Neuronal stem cell (in vitro differentiated cells): ENCODE measurements around the gene SCFD2.

Source experiments
- DNase-seq: peaks from one replicate; pipeline ENCODE4 v3.0.0-alpha.2; 2013; ENCODE audit warnings: low spot score
- H2AFZ ChIP-seq: one replicate; pipeline ENCODE4 v1.6.1; 2013; ENCODE audit warnings: mild to moderate bottlenecking, low read length, inconsistent platforms
- H2AK5ac ChIP-seq: 2 replicates; pipeline ENCODE4 v1.6.1; 2013; ENCODE audit warnings: low read depth, mild to moderate bottlenecking, inconsistent platforms, low read length, moderate library complexity, mixed read lengths
- H2BK120ac ChIP-seq: 2 replicates; pipeline ENCODE4 v1.6.1; 2013; ENCODE audit warnings: low read depth, mild to moderate bottlenecking, inconsistent platforms, low read length, moderate library complexity, mixed read lengths
- H2BK12ac ChIP-seq: one replicate; pipeline ENCODE4 v1.6.1; 2013; ENCODE audit warnings: low read length, inconsistent platforms
- H2BK15ac ChIP-seq: 2 replicates; pipeline ENCODE4 v1.6.1; 2013; ENCODE audit warnings: mild to moderate bottlenecking, low read length, inconsistent platforms, mixed read lengths
- H2BK5ac ChIP-seq: one replicate; pipeline ENCODE4 v1.6.1; 2013; ENCODE audit warnings: inconsistent platforms, mild to moderate bottlenecking, low read length, moderate library complexity
- H3K14ac ChIP-seq: one replicate; pipeline ENCODE4 v1.6.1; 2013; ENCODE audit warnings: low read length, inconsistent platforms
- H3K18ac ChIP-seq: 2 replicates; pipeline ENCODE4 v1.6.1; 2013; ENCODE audit warnings: low read length, inconsistent platforms
- H3K23ac ChIP-seq: 2 replicates; pipeline ENCODE4 v1.6.1; 2013; ENCODE audit warnings: low read depth, mild to moderate bottlenecking, mixed read lengths, low read length, inconsistent platforms; ENCODE audit not compliant: poor library complexity
- H3K27ac ChIP-seq: replicated peaks from 3 replicates; pipeline ENCODE4 v1.5.1; 2013; ENCODE audit warnings: low read length, inconsistent platforms
- H3K27me3 ChIP-seq, 3 experiments: 2 replicates each; pipeline ENCODE4 v1.6.1; 2013; ENCODE audit warnings: low read length in 3 of 3, mild to moderate bottlenecking in 2 of 3, inconsistent platforms in 1 of 3, low read depth in 1 of 3, mixed read lengths in 1 of 3, moderate library complexity in 1 of 3; ENCODE audit not compliant: control insufficient read depth in 3 of 3, insufficient read depth in 3 of 3
- H3K36me3 ChIP-seq, 2 donors: replicated peaks in 1 of 2; 2 replicates each; pipeline ENCODE4 v1.6.1; 2013; ENCODE audit warnings: low read length in 2 of 2; ENCODE audit not compliant: control insufficient read depth in 2 of 2, insufficient read depth in 2 of 2
- H3K4ac ChIP-seq: 2 replicates; pipeline ENCODE4 v1.6.1; 2013; ENCODE audit warnings: inconsistent platforms, mild to moderate bottlenecking, low read length, moderate library complexity
- H3K4me1 ChIP-seq, 2 donors: 1 replicate in 1 of 2; 2 replicates in 1 of 2; pipeline ENCODE4 v1.6.1; 2013; ENCODE audit warnings: low read length in 2 of 2, low read depth in 1 of 2; ENCODE audit not compliant: control insufficient read depth in 2 of 2, insufficient read depth in 1 of 2
- H3K4me2 ChIP-seq: one replicate; pipeline ENCODE4 v1.6.1; 2013; ENCODE audit warnings: mild to moderate bottlenecking, low read length, inconsistent platforms; ENCODE audit not compliant: insufficient read depth, poor library complexity, severe bottlenecking
- H3K4me3 ChIP-seq, 2 donors: 2 replicates each; pipeline ENCODE4 v1.5.1; 2013; ENCODE audit warnings: low read length in 2 of 2, mild to moderate bottlenecking in 2 of 2, inconsistent platforms in 1 of 2, moderate library complexity in 1 of 2
- H3K79me1 ChIP-seq: one replicate; pipeline ENCODE4 v1.6.1; 2013; ENCODE audit warnings: low read depth, mild to moderate bottlenecking, inconsistent platforms, low read length, moderate library complexity
- H3K9ac ChIP-seq: one replicate; pipeline ENCODE4 v1.6.1; 2013; ENCODE audit warnings: mild to moderate bottlenecking, low read depth, low read length, inconsistent platforms; ENCODE audit not compliant: poor library complexity
- H3K9me3 ChIP-seq, 2 donors: replicated peaks in 1 of 2; 2 replicates each; pipeline versions ENCODE3 to v1.6.1; 2013; ENCODE audit warnings: low read length in 2 of 2, mild to moderate bottlenecking in 2 of 2, inconsistent platforms in 1 of 2, low read depth in 1 of 2, mixed read lengths in 1 of 2, moderate library complexity in 1 of 2; ENCODE audit not compliant: control insufficient read depth in 2 of 2, insufficient read depth in 1 of 2
- H4K8ac ChIP-seq: one replicate; pipeline ENCODE4 v1.6.1; 2013; ENCODE audit warnings: low read depth, mild to moderate bottlenecking, inconsistent platforms, low read length, moderate library complexity
- H4K91ac ChIP-seq: one replicate; pipeline ENCODE4 v1.6.1; 2013; ENCODE audit warnings: low read length, low read depth, mild to moderate bottlenecking, inconsistent platforms; ENCODE audit not compliant: poor library complexity
- WGBS, 2 donors: extraction: QIAGEN DNeasy Blood & Tissue Kit; methylation state at CpG; one replicate each; pipeline ENCODE4 v1.1.7; 2013; ENCODE audit warnings: missing lambda C conversion rate in 2 of 2, mixed read lengths in 1 of 2; ENCODE audit not compliant: insufficient read length in 2 of 2, insufficient replicate concordance in 1 of 2; ENCODE audit errors: extremely low coverage in 2 of 2; 5-methylcytosine and 5-hydroxymethylcytosine counted together

The SCFD2 gene

GRCh38 chr4:52852041-52852440 lies 513.8 kb downstream of the SCFD2 start:
- H2AK5ac ChIP-seq = no peak overlapping the region
- no peak overlapping the region for H3K27ac ChIP-seq
- no peak overlapping the region for H3K4me3 ChIP-seq
- no peak overlapping the region for H2BK12ac ChIP-seq
- H2BK120ac ChIP-seq = no peak overlapping the region
- H2AFZ ChIP-seq = no peak overlapping the region
- no CpG with 5 or more reads among the region's 1 CpG for WGBS, 2 donors
- no peak overlapping the region for H3K23ac ChIP-seq
- H3K9ac ChIP-seq = no peak overlapping the region
- H2BK15ac ChIP-seq = no peak overlapping the region
- H3K14ac ChIP-seq = no peak overlapping the region
- no peak overlapping the region for H4K8ac ChIP-seq
- H3K9me3 ChIP-seq = peaks cover 0 to 3% of the 10 kb centered on the region in 2 donors
- no peak overlapping the region for H4K91ac ChIP-seq
- H3K79me1 ChIP-seq = no peaks in the 10 kb centered on the region
- no peak for DNase-seq
- H3K4me2 ChIP-seq = no peak overlapping the region
- H2BK5ac ChIP-seq = no peak overlapping the region
- H3K4me1 ChIP-seq = peaks cover 2 to 24% of the 10 kb centered on the region in 2 donors
- no peak overlapping the region for H3K18ac ChIP-seq
- no peaks in the 10 kb centered on the region for H3K36me3 ChIP-seq
- no peaks in the 10 kb centered on the region for H3K27me3 ChIP-seq
- no peak overlapping the region for H3K4ac ChIP-seq

GRCh38 chr4:52850406-52851124 lies 515.3 kb downstream of the SCFD2 start:
- H2BK120ac ChIP-seq = no peak overlapping the region
- no peaks in the 10 kb centered on the region for H3K79me1 ChIP-seq
- H2BK15ac ChIP-seq = no peak overlapping the region
- no peak overlapping the region for H3K4me2 ChIP-seq
- peaks cover 1 to 20% of the 10 kb centered on the region in 2 donors for H3K4me1 ChIP-seq
- no peak overlapping the region for H4K91ac ChIP-seq
- H2BK5ac ChIP-seq = no peak overlapping the region
- H2AFZ ChIP-seq = no peak overlapping the region
- WGBS, 2 donors = no CpG with 5 or more reads among the region's 3 CpGs
- H3K4ac ChIP-seq = no peak overlapping the region
- H3K18ac ChIP-seq = no peak overlapping the region
- H3K9me3 ChIP-seq = no peaks in the 10 kb centered on the region
- no peak overlapping the region for H3K23ac ChIP-seq
- H3K27me3 ChIP-seq = no peaks in the 10 kb centered on the region
- H3K27ac ChIP-seq = no peak overlapping the region
- H4K8ac ChIP-seq = no peak overlapping the region
- DNase-seq = no peak
- H3K14ac ChIP-seq = no peak overlapping the region
- no peak overlapping the region for H3K4me3 ChIP-seq
- no peak overlapping the region for H2BK12ac ChIP-seq
- no peak overlapping the region for H3K9ac ChIP-seq
- no peak overlapping the region for H2AK5ac ChIP-seq
- no peaks in the 10 kb centered on the region for H3K36me3 ChIP-seq

- Histone ChIP-seq H3K27ac (no peak overlapping the region), H2BK15ac (no peak overlapping the region), H2AFZ (no peak overlapping the region), H3K9me3 (no peaks in the 10 kb centered on the region), H3K4me3 (no peak overlapping the region), H4K91ac (no peak overlapping the region), H2BK5ac (no peak overlapping the region), H3K36me3 (no peaks in the 10 kb centered on the region), H3K23ac (no peak overlapping the region), H3K14ac (no peak overlapping the region), H4K8ac (no peak overlapping the region), H3K9ac (no peak overlapping the region), H3K79me1 (no peaks in the 10 kb centered on the region), H2BK120ac (no peak overlapping the region), H3K4me2 (no peak overlapping the region), H2AK5ac (no peak overlapping the region), H3K4me1 (peaks cover 0 to 6% of the 10 kb centered on the region in 2 donors), H2BK12ac (no peak overlapping the region), H3K18ac (no peak overlapping the region), H3K27me3 (no peaks in the 10 kb centered on the region), H3K4ac (no peak overlapping the region)
- no CpG with 5 or more reads among the region's 6 CpGs for WGBS, 2 donors
- DNase-seq = no peak
Measured at GRCh38 chr4:52848254-52848653, 517.6 kb downstream of the SCFD2 start.

GRCh38 chr4:52846502-52846901 lies 519.4 kb downstream of the SCFD2 start:
- Histone ChIP-seq H2AFZ (no peak overlapping the region), H3K36me3 (no peaks in the 10 kb centered on the region), H3K4ac (no peak overlapping the region), H2BK5ac (no peak overlapping the region), H2AK5ac (no peak overlapping the region), H3K23ac (no peak overlapping the region), H4K8ac (no peak overlapping the region), H3K27me3 (no peaks in the 10 kb centered on the region), H2BK12ac (no peak overlapping the region), H3K27ac (no peak overlapping the region), H2BK120ac (no peak overlapping the region), H3K18ac (no peak overlapping the region), H3K4me1 (peaks cover 9 to 15% of the 10 kb centered on the region in 2 donors), H3K9me3 (no peaks in the 10 kb centered on the region), H3K79me1 (no peaks in the 10 kb centered on the region), H4K91ac (no peak overlapping the region), H3K4me3 (no peak overlapping the region), H3K14ac (no peak overlapping the region), H3K9ac (no peak overlapping the region), H3K4me2 (no peak overlapping the region), H2BK15ac (no peak overlapping the region)
- DNase-seq = no peak
- WGBS, 2 donors = no CpG with 5 or more reads among the region's 2 CpGs
